AG04450 (cell line): Measurements from ENCODE around the gene PREX1. TPM values are rescaled to one million over a fixed set of nuclear protein-coding genes. Genes with fewer than 3 reads are reported as not detected.

Experiments
- CTCF ChIA-PET: fragments of 300-600, 350-600 bp; formaldehyde crosslinking; extraction: SDS; loops from one replicate; lab custom pipeline; 2022; ENCODE audit warnings: antibody characterized with exemption, inconsistent platforms; lab: Charles Lee
- POLR2A ChIA-PET: fragments of 350-600 bp; formaldehyde crosslinking; extraction: SDS; loops from one replicate; lab custom pipeline; 2021; ENCODE audit warnings: antibody characterized with exemption, inconsistent platforms; lab: Yijun Ruan, JAX
- DNase-seq: peaks from one replicate; pipeline ENCODE4 v3.0.0-alpha.2; 2011; ENCODE audit warnings: low read depth, low spot score
- H3K27ac ChIP-seq: one replicate; pipeline ENCODE4 v1.5.1; 2012; ENCODE audit warnings: low read depth, low read length, control low read depth
- H3K27me3 ChIP-seq: one replicate; pipeline ENCODE4 v1.6.0; 2012; ENCODE audit warnings: low read length; ENCODE audit not compliant: control insufficient read depth, insufficient read depth
- H3K4me3 ChIP-seq: 2 replicates; pipeline ENCODE4 v1.5.1; 2011; ENCODE audit warnings: mild to moderate bottlenecking, low read depth, low read length, control low read depth
- H3K9me3 ChIP-seq: 2 replicates; pipeline ENCODE4 v1.5.1; 2012; ENCODE audit warnings: low read length; ENCODE audit not compliant: control insufficient read depth, insufficient read depth
- CTCF ChIP-seq: IDR thresholded peaks from 2 replicates; pipeline ENCODE4 v1.5.1; 2011; ENCODE audit warnings: low read depth, low read length, control low read depth, inconsistent platforms
- polyA plus RNA-seq: library from polyadenylated mRNA; depleted of rRNA; stranded (reverse); fragments of >200 nt; gene quantifications from 2 replicates; pipeline ENCODE4 v1.2.3, GENCODE V29; 2011

The PREX1 gene
- polyA plus RNA-seq, 1 experiment: 0.69 TPM

GRCh38 chr20:48722002-48722731, 105.6 kb downstream of the PREX1 start:
- POLR2A ChIA-PET: no interaction called here
- H3K27me3 ChIP-seq: peaks cover 3% of the 10 kb centered on the region
- DNase-seq: no peak
- no peaks in the 10 kb centered on the region for H3K9me3 ChIP-seq
- H3K4me3 ChIP-seq: no peak overlapping the region
- no peak overlapping the region for H3K27ac ChIP-seq
- CTCF ChIA-PET: no interaction called here
- no peak for TF ChIP-seq CTCF

- CTCF ChIA-PET: no interaction called here
- DNase-seq: no peak
- H3K27ac ChIP-seq: no peak overlapping the region
- H3K9me3 ChIP-seq: no peaks in the 10 kb centered on the region
- H3K4me3 ChIP-seq: no peak overlapping the region
- no peak for TF ChIP-seq CTCF
- H3K27me3 ChIP-seq: no peaks in the 10 kb centered on the region
- POLR2A ChIA-PET: no interaction called here
Measured at GRCh38 chr20:48721324-48722001, 106.3 kb downstream of the PREX1 start.

- no peak for DNase-seq
- Histone ChIP-seq H3K4me3 (no peak overlapping the region), H3K27ac (no peak overlapping the region), H3K27me3 (no peaks in the 10 kb centered on the region), H3K9me3 (no peaks in the 10 kb centered on the region)
- ChIA-PET CTCF (no interaction called here), POLR2A (no interaction called here)
- no peak for TF ChIP-seq CTCF
Measured at GRCh38 chr20:48720256-48720985, 107.4 kb downstream of the PREX1 start.

- no peak for DNase-seq
- Histone ChIP-seq H3K4me3 (no peak overlapping the region), H3K9me3 (no peaks in the 10 kb centered on the region), H3K27me3 (no peaks in the 10 kb centered on the region), H3K27ac (no peak overlapping the region)
- CTCF ChIA-PET: no interaction called here
- POLR2A ChIA-PET: no interaction called here
- TF ChIP-seq CTCF: no peak
Measured at GRCh38 chr20:48719598-48720255, 108.1 kb downstream of the PREX1 start.
